ENCODE measurements around the gene GTF2IRD1.

The GTF2IRD1 gene

DNA sequence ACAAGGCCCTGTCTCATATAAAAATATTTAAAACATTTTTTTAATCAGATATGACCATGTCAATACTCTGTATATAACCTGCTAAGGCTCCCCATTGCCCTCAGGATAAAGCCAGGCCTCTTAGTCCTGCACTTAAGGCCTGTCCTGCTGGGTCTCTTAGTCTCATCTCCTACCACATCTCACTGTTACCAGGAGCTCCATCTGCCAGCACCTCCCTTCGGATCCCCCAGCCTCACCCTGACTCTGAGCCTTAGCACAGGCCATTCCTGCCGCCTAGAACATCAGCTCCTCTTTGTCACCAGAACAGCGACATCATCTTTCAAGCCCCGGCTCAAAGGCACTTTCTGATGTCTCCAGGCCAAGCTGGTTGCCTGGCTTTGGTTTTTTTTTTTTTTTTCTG is 25.7 kb upstream of the GTF2IRD1 start:
- TF ChIP-seq FOXP2 (optimal IDR thresholded peaks at IDR 0.05; ENCODE audit: borderline replicate concordance, extremely low read depth, extremely low read length, insufficient read depth): no peak
- TF ChIP-seq POLR2AphosphoS5 (IDR thresholded peaks at IDR 0.05; ENCODE audit: low read depth, low read length): no peak
- no peak for TF ChIP-seq TAF1 (IDR thresholded peaks at IDR 0.05; ENCODE audit: borderline replicate concordance, insufficient read depth, low read length)
- no peak for TF ChIP-seq SIN3A (IDR thresholded peaks at IDR 0.05; ENCODE audit: borderline replicate concordance, insufficient read depth, low read length)
- TF ChIP-seq, protein P1, sequence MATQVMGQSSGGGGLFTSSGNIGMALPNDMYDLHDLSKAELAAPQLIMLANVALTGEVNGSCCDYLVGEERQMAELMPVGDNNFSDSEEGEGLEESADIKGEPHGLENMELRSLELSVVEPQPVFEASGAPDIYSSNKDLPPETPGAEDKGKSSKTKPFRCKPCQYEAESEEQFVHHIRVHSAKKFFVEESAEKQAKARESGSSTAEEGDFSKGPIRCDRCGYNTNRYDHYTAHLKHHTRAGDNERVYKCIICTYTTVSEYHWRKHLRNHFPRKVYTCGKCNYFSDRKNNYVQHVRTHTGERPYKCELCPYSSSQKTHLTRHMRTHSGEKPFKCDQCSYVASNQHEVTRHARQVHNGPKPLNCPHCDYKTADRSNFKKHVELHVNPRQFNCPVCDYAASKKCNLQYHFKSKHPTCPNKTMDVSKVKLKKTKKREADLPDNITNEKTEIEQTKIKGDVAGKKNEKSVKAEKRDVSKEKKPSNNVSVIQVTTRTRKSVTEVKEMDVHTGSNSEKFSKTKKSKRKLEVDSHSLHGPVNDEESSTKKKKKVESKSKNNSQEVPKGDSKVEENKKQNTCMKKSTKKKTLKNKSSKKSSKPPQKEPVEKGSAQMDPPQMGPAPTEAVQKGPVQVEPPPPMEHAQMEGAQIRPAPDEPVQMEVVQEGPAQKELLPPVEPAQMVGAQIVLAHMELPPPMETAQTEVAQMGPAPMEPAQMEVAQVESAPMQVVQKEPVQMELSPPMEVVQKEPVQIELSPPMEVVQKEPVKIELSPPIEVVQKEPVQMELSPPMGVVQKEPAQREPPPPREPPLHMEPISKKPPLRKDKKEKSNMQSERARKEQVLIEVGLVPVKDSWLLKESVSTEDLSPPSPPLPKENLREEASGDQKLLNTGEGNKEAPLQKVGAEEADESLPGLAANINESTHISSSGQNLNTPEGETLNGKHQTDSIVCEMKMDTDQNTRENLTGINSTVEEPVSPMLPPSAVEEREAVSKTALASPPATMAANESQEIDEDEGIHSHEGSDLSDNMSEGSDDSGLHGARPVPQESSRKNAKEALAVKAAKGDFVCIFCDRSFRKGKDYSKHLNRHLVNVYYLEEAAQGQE (IDR thresholded peaks at IDR 0.05; ENCODE audit: insufficient read depth in 1 of 2, low read depth in 2 of 2, low read length in 2 of 2): no peak

DNA sequence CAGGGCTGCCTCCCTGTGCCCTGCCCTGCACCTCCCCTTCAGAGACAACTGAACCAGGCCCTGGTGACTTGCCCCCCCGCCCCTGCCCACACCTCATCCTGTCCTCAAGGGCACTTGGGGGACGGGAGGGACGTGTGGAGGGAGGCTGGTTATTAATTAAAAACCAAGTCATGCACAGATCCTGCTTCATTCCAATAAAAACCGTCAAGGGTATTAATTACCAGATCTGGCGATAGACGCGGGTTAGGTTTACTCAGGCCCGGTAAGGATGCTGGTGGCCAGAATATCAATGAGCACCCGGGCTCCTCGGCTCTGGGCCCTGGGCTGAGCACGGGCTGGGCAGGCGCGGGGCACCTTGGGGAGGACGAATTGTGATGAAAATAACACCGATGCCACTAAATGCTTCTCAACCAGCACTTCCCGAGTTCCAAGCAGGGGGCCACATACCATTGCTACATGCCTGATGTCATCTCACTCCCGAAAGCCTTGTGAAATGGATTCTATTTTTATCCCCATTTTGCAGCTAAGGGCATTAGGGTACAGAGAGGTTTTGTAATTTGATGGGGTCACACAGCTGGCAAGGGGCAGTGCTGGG is 24.5 kb upstream of the GTF2IRD1 start:
- TF ChIP-seq SIN3A (IDR thresholded peaks at IDR 0.05; ENCODE audit: borderline replicate concordance, insufficient read depth, low read length) (no peak), POLR2AphosphoS5 (IDR thresholded peaks at IDR 0.05; ENCODE audit: low read depth, low read length) (no peak), TAF1 (IDR thresholded peaks at IDR 0.05; ENCODE audit: borderline replicate concordance, insufficient read depth, low read length) (no peak), FOXP2 (optimal IDR thresholded peaks at IDR 0.05; ENCODE audit: borderline replicate concordance, extremely low read depth, extremely low read length, insufficient read depth) (no peak)
- TF ChIP-seq, protein P1 (IDR thresholded peaks at IDR 0.05; ENCODE audit: insufficient read depth in 1 of 2, low read depth in 2 of 2, low read length in 2 of 2): no peak

DNA sequence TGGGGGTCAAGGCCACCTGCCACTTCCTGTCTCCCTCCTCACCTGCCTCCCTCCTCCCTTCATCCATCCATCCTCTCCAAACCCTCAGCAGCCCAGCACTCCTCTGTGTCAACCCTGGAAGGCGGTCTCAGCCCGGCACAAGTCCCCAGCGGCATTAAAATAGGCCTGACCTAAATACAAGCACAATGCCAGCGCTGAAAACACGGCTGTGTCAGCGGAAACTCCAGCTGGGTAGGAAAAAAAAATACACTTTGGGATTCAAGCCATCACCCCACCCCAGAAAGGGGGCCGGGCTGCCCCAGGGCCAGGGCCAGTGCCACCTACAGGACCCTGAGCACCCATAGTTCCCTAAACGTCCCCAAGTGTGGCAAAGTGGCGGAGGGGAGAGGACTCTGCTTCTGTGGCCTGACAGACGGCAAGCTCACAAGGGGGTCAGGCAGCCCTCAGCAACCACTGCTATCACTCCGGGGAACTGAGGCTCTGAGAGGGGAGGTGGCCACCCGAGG is 22.7 kb upstream of the GTF2IRD1 start:
- no peak for TF ChIP-seq TAF1 (IDR thresholded peaks at IDR 0.05; ENCODE audit: borderline replicate concordance, insufficient read depth, low read length)
- TF ChIP-seq FOXP2 (optimal IDR thresholded peaks at IDR 0.05; ENCODE audit: borderline replicate concordance, extremely low read depth, extremely low read length, insufficient read depth): no peak
- TF ChIP-seq, protein P1 (IDR thresholded peaks at IDR 0.05; ENCODE audit: insufficient read depth in 1 of 2, low read depth in 2 of 2, low read length in 2 of 2): no peak
- no peak for TF ChIP-seq SIN3A (IDR thresholded peaks at IDR 0.05; ENCODE audit: borderline replicate concordance, insufficient read depth, low read length)
- no peak for TF ChIP-seq POLR2AphosphoS5 (IDR thresholded peaks at IDR 0.05; ENCODE audit: low read depth, low read length)

DNA sequence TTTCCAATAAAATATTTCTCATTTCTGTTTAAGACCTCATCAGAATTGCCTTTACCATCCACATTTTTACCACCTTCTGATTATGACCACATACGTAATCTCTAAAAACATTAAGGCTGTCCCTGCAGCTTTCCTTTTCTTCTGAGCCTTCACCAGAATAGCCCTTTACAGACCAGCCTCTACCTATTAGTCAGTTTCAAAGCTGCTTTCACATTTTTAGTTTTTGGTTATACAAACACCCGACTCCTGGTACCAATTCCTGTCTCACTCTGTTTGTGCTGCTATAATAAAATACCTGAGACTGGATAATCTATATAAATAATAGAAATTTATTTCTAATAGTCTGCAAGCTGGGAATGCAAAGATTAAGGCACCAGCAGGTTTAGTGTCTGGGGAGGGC is 15.4 kb upstream of the GTF2IRD1 start:
- TF ChIP-seq TAF1 (IDR thresholded peaks at IDR 0.05; ENCODE audit: borderline replicate concordance, insufficient read depth, low read length) (no peak), POLR2AphosphoS5 (IDR thresholded peaks at IDR 0.05; ENCODE audit: low read depth, low read length) (no peak), SIN3A (IDR thresholded peaks at IDR 0.05; ENCODE audit: borderline replicate concordance, insufficient read depth, low read length) (no peak), FOXP2 (optimal IDR thresholded peaks at IDR 0.05; ENCODE audit: borderline replicate concordance, extremely low read depth, extremely low read length, insufficient read depth) (no peak)
- TF ChIP-seq, protein P1 (IDR thresholded peaks at IDR 0.05; ENCODE audit: insufficient read depth in 1 of 2, low read depth in 2 of 2, low read length in 2 of 2): no peak

Measured in PFSK-1 (cell line).